GM19397 (cell line): Measurements from ENCODE around the gene ING3.

ENCODE experiments used
- ATAC-seq: cut with Tn5 transposase; IDR thresholded peaks from one replicate; pipeline ENCODE4 v1.9.1; 2021; ENCODE audit warnings: mild to moderate bottlenecking, moderate library complexity; ENCODE audit not compliant: unreplicated experiment

The ING3 gene

GRCh38 chr7:121023683-121024511 is 73.3 kb downstream of the ING3 start:
- ATAC-seq, result no peak

DNA sequence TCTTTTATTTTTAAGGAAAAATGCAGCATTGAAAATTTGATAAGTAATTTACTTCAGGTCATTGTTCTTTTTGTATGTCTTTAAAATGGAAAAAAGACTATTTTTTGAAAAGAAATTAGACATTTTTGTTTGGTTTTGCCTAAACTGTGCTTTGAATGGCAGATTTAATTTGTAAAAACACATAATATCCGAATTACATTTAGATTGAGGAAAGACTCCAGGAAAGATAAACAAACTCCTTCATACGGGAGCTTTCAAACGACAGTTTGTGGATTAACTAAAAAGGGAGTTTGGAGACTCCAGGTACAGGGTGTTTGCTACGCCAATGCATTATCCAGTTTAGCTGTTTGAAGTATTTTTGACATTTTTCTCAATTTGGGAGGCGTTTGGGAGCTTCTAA is 74.0 kb downstream of the ING3 start:
- no peak for ATAC-seq

DNA sequence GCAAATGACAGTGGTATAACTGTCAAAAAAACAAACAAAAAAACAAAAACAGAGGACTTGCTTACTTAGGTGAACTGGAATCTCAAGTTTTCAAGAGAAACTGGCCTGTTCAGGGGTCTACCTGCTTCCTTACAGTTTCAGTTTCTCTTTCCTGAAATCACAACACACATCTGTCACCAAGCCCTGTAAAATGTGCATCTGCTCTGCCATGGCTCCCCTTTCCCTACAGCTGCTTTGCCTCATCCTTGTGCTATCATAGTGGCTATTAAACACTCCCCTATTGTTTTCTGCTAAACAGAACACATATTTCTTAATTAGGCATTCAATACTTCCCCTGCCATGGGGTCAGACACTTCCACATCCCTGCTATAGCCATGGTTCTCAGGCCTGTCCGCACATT is 75.6 kb downstream of the ING3 start:
- no peak for ATAC-seq

GRCh38 chr7:121026577-121027111 is 76.1 kb downstream of the ING3 start:
- ATAC-seq, result no peak
